ENCODE results near the gene ERN1.

The ERN1 gene

GRCh38 chr17:64094412-64094811 is 35.5 kb downstream of the ERN1 start:
- H3K4me1 ChIP-seq (ENCODE audit: insufficient read depth, low read length) = 0 out of 2 replicates have a peak, but pooled peaks cover 6% of the 10 kb centered on the region
- no peak overlapping the region for H3K4me3 ChIP-seq (ENCODE audit: low read depth in 1 of 2, low read length in 2 of 2)

GRCh38 chr17:64092952-64093451 is 36.9 kb downstream of the ERN1 start:
- TF ChIP-seq EZH2 (IDR thresholded peaks at IDR 0.05; ENCODE audit: borderline replicate concordance, low read depth, low read length, severe bottlenecking) = no peak
- Histone ChIP-seq H3K36me3 (ENCODE audit: insufficient read depth, low read length) (no peaks in the 10 kb centered on the region), H2AFZ (ENCODE audit: low read depth, low read length) (no peak overlapping the region), H4K20me1 (ENCODE audit: insufficient read depth, low read length) (no peaks in the 10 kb centered on the region), H3K4me3 (ENCODE audit: low read depth in 1 of 2, low read length in 2 of 2) (no peak overlapping the region), H3K27me3 (ENCODE audit: insufficient read depth, low read length, poor library complexity) (no peaks in the 10 kb centered on the region), H3K27ac (ENCODE audit: low read length) (no peak overlapping the region), H3K79me2 (ENCODE audit: insufficient read depth, low read length) (no peaks in the 10 kb centered on the region), H3K9ac (ENCODE audit: low read depth, low read length) (no peak overlapping the region), H3K4me2 (ENCODE audit: insufficient read depth, low read length) (no peak overlapping the region), H3K4me1 (ENCODE audit: insufficient read depth, low read length) (0 out of 2 replicates have a peak, but pooled peaks cover 6% of the 10 kb centered on the region), H3K9me3 (ENCODE audit: insufficient read depth, low read length, severe bottlenecking) (no peaks in the 10 kb centered on the region)
- DNase-seq (no peak), ATAC-seq (ENCODE audit: insufficient read depth, low read depth) (no peak)

More at GRCh38 chr17:64094412-64094811, 35.5 kb downstream of the ERN1 start:
- Histone ChIP-seq H3K79me2 (ENCODE audit: insufficient read depth, low read length) (no peaks in the 10 kb centered on the region), H3K4me2 (ENCODE audit: insufficient read depth, low read length) (no peak overlapping the region), H3K36me3 (ENCODE audit: insufficient read depth, low read length) (no peaks in the 10 kb centered on the region), H3K9ac (ENCODE audit: low read depth, low read length) (no peak overlapping the region), H3K27me3 (ENCODE audit: insufficient read depth, low read length, poor library complexity) (no peaks in the 10 kb centered on the region), H3K9me3 (ENCODE audit: insufficient read depth, low read length, severe bottlenecking) (no peaks in the 10 kb centered on the region), H4K20me1 (ENCODE audit: insufficient read depth, low read length) (no peaks in the 10 kb centered on the region), H3K27ac (ENCODE audit: low read length) (no peak overlapping the region), H2AFZ (ENCODE audit: low read depth, low read length) (no peak overlapping the region)
- ATAC-seq (ENCODE audit: insufficient read depth, low read depth) (no peak), DNase-seq (no peak)
- TF ChIP-seq CTCF (IDR thresholded peaks at IDR 0.05; ENCODE audit: borderline replicate concordance, extremely low read depth, low read length, poor library complexity, severe bottlenecking) (no peak), EZH2 (IDR thresholded peaks at IDR 0.05; ENCODE audit: borderline replicate concordance, low read depth, low read length, severe bottlenecking) (no peak)

- TF ChIP-seq CTCF (IDR thresholded peaks at IDR 0.05; ENCODE audit: borderline replicate concordance, extremely low read depth, low read length, poor library complexity, severe bottlenecking) (no peak), EZH2 (IDR thresholded peaks at IDR 0.05; ENCODE audit: borderline replicate concordance, low read depth, low read length, severe bottlenecking) (no peak)
- DNase-seq = no peak
- Histone ChIP-seq H3K27ac (ENCODE audit: low read length) (no peak overlapping the region), H3K4me1 (ENCODE audit: insufficient read depth, low read length) (0 out of 2 replicates have a peak, but pooled peaks cover 6% of the 10 kb centered on the region), H3K27me3 (ENCODE audit: insufficient read depth, low read length, poor library complexity) (no peaks in the 10 kb centered on the region), H3K9me3 (ENCODE audit: insufficient read depth, low read length, severe bottlenecking) (no peaks in the 10 kb centered on the region), H2AFZ (ENCODE audit: low read depth, low read length) (no peak overlapping the region), H3K36me3 (ENCODE audit: insufficient read depth, low read length) (no peaks in the 10 kb centered on the region), H3K79me2 (ENCODE audit: insufficient read depth, low read length) (no peaks in the 10 kb centered on the region), H3K4me3 (ENCODE audit: low read depth in 1 of 2, low read length in 2 of 2) (no peak overlapping the region), H4K20me1 (ENCODE audit: insufficient read depth, low read length) (no peaks in the 10 kb centered on the region), H3K4me2 (ENCODE audit: insufficient read depth, low read length) (no peak overlapping the region), H3K9ac (ENCODE audit: low read depth, low read length) (no peak overlapping the region)
- no peak for ATAC-seq (ENCODE audit: insufficient read depth, low read depth)
Measured at GRCh38 chr17:64092113-64092512, 37.8 kb downstream of the ERN1 start.

DNA sequence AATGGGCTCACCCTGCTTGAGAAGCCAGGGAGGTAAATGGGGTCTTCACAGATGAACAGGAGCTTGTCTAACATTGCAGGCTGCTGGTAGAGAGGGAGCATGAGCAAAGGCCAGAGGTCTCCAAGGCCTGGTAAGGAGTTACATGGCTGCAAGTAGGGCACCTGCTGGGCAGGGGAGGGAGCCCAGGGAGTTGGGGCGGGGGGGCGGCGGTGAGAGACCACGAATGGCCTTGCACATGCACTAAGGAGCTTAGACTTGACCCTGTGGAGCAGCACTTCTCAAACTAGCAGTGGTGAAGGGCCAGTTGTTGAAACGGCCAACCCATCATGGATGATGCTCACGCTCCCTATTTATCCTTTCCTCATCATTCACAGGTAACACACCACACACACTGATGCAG is 38.4 kb downstream of the ERN1 start:
- no peaks in the 10 kb centered on the region for H4K20me1 ChIP-seq (ENCODE audit: insufficient read depth, low read length)
- no peak overlapping the region for H3K9ac ChIP-seq (ENCODE audit: low read depth, low read length)
- DNase-seq = no peak
- TF ChIP-seq EZH2 (IDR thresholded peaks at IDR 0.05; ENCODE audit: borderline replicate concordance, low read depth, low read length, severe bottlenecking) = no peak
- TF ChIP-seq CTCF (IDR thresholded peaks at IDR 0.05; ENCODE audit: borderline replicate concordance, extremely low read depth, low read length, poor library complexity, severe bottlenecking) = no peak
- no peak overlapping the region for H3K27ac ChIP-seq (ENCODE audit: low read length)
- H3K4me1 ChIP-seq (ENCODE audit: insufficient read depth, low read length) = 0 out of 2 replicates have a peak, but pooled peaks cover 6% of the 10 kb centered on the region
- H3K4me2 ChIP-seq (ENCODE audit: insufficient read depth, low read length) = no peak overlapping the region
- no peaks in the 10 kb centered on the region for H3K9me3 ChIP-seq (ENCODE audit: insufficient read depth, low read length, severe bottlenecking)
- H3K4me3 ChIP-seq (ENCODE audit: low read depth in 1 of 2, low read length in 2 of 2) = no peak overlapping the region
- no peaks in the 10 kb centered on the region for H3K27me3 ChIP-seq (ENCODE audit: insufficient read depth, low read length, poor library complexity)
- no peaks in the 10 kb centered on the region for H3K36me3 ChIP-seq (ENCODE audit: insufficient read depth, low read length)
- H2AFZ ChIP-seq (ENCODE audit: low read depth, low read length) = no peak overlapping the region
- no peaks in the 10 kb centered on the region for H3K79me2 ChIP-seq (ENCODE audit: insufficient read depth, low read length)
- ATAC-seq (ENCODE audit: insufficient read depth, low read depth) = no peak; the same call in 2 of the 3 replicates

All from DND-41 (cell line).